Keratinocyte (primary cell): Measurements from ENCODE around the gene SKI. TPM values are rescaled to one million over a fixed set of nuclear protein-coding genes. Genes with fewer than 3 reads are reported as not detected.

Experiments used
- DNase-seq: peaks from one replicate; pipeline ENCODE4 v3.0.0-alpha.2; 2011; ENCODE audit warnings: low read depth, missing footprints, low spot score
- FAIRE-seq: peaks from 2 replicates; lab custom pipeline; 2011; peaks lifted over from hg19 to GRCh38; lab: Jason Lieb, UNC
- H2AFZ ChIP-seq: 2 replicates; pipeline ENCODE4 v1.6.0; 2012; ENCODE audit warnings: low read length, control low read depth, inconsistent platforms; ENCODE audit not compliant: control insufficient read depth
- H3K27ac ChIP-seq: 2 replicates; pipeline ENCODE4 v1.5.1; 2011; ENCODE audit warnings: low read length; ENCODE audit not compliant: control insufficient read depth, insufficient read depth
- H3K27me3 ChIP-seq: 3 replicates; pipeline ENCODE4 v1.6.0; 2011; ENCODE audit warnings: low read length; ENCODE audit not compliant: control insufficient read depth, insufficient read depth; ENCODE audit errors: extremely low read depth
- H3K36me3 ChIP-seq, 2 experiments: 2 replicates in 1 of 2; 3 replicates in 1 of 2; pipeline ENCODE4 v1.5.1; 2011; ENCODE audit warnings: low read length in 2 of 2, mild to moderate bottlenecking in 1 of 2; ENCODE audit not compliant: control insufficient read depth in 2 of 2, insufficient read depth in 2 of 2; ENCODE audit errors: extremely low read depth in 1 of 2
- H3K4me1 ChIP-seq: 3 replicates; pipeline ENCODE4 v1.5.1; 2011; ENCODE audit warnings: low read length; ENCODE audit not compliant: control insufficient read depth, insufficient read depth; ENCODE audit errors: extremely low read depth
- H3K4me2 ChIP-seq: 3 replicates; pipeline ENCODE4 v1.6.0; 2011; ENCODE audit warnings: low read depth, low read length; ENCODE audit not compliant: control insufficient read depth, insufficient read depth; ENCODE audit errors: extremely low read depth
- H3K4me3 ChIP-seq, 3 experiments: fragments of 200-600 bp in 1 of 3; sonication (generic) in 1 of 3; 2 replicates in 2 of 3; 3 replicates in 1 of 3; pipeline ENCODE4 v1.5.1; 2011 to 2016; ENCODE audit warnings: low read length in 3 of 3, mild to moderate bottlenecking in 3 of 3, control low read depth in 2 of 3, inconsistent platforms in 1 of 3, low read depth in 1 of 3, mixed read lengths in 1 of 3, mixed run types in 1 of 3, moderate library complexity in 1 of 3; ENCODE audit not compliant: control insufficient read depth in 2 of 3, insufficient read depth in 2 of 3; ENCODE audit errors: extremely low read depth in 1 of 3
- H3K79me2 ChIP-seq: 2 replicates; pipeline ENCODE4 v1.6.0; 2012; ENCODE audit warnings: low read length; ENCODE audit not compliant: control insufficient read depth, insufficient read depth
- H3K9ac ChIP-seq: 3 replicates; pipeline ENCODE4 v1.6.0; 2011; ENCODE audit warnings: low read length; ENCODE audit not compliant: control insufficient read depth, insufficient read depth; ENCODE audit errors: extremely low read depth
- H3K9me1 ChIP-seq: 3 replicates; pipeline ENCODE4 v1.6.0; 2011; ENCODE audit warnings: low read length; ENCODE audit not compliant: control insufficient read depth, insufficient read depth; ENCODE audit errors: extremely low read depth
- H3K9me3 ChIP-seq: 2 replicates; pipeline ENCODE4 v1.5.1; 2012; ENCODE audit warnings: low read depth, low read length; ENCODE audit not compliant: control insufficient read depth
- H4K20me1 ChIP-seq: 3 replicates; pipeline ENCODE4 v1.6.0; 2011; ENCODE audit warnings: low read length; ENCODE audit not compliant: control insufficient read depth, insufficient read depth; ENCODE audit errors: extremely low read depth
- CTCF ChIP-seq, 3 experiments: IDR thresholded peaks in 1 of 3; conservative IDR thresholded peaks in 1 of 3; optimal IDR thresholded peaks in 1 of 3; 2 replicates in 2 of 3; 3 replicates in 1 of 3; pipeline versions ENCODE3 to v1.5.1; 2011; ENCODE audit warnings: low read length in 3 of 3, mild to moderate bottlenecking in 3 of 3, moderate library complexity in 2 of 3, control low read depth in 1 of 3, inconsistent platforms in 1 of 3; ENCODE audit not compliant: insufficient read depth in 2 of 3; ENCODE audit errors: extremely low read depth in 1 of 3
- EZH2 ChIP-seq: IDR thresholded peaks from one replicate; pipeline ENCODE4 v1.6.1; 2012; ENCODE audit warnings: inconsistent platforms, mild to moderate bottlenecking, low read length, moderate library complexity
- dilution Hi-C: fragments of 300-500 bp; cut with MboI; formaldehyde crosslinking; loops from one replicate; pipeline ENCODE4 v1.7.0; 2020; ENCODE audit warnings: low sequenced_read_pairs; ENCODE audit not compliant: extremely low pct_ligation_motif_present
- polyA plus RNA-seq, 5 experiments: library from polyadenylated mRNA; depleted of rRNA in 3 of 5; stranded (reverse) in 3 of 5; stranded (forward) in 1 of 5; unstranded in 1 of 5; fragments of >200 nt; gene quantifications; 1 replicate in 1 of 5; 2 replicates in 3 of 5; 3 replicates in 1 of 5; pipeline versions ENCODE4 v1.2.1 to v1.2.3, GENCODE V29; 2011 to 2012; ENCODE audit warnings: missing spikeins in 2 of 5, low read depth in 1 of 5, low replicate concordance in 1 of 5

The SKI gene
- polyA plus RNA-seq, 1 donor (not counting 4 experiments of a cell fraction or from before 2014, with no cell fraction given): 4.8 TPM

GRCh38 chr1:2327841-2328240, 99.7 kb downstream of the SKI start:
- Histone ChIP-seq H3K9me1 (no peaks in the 10 kb centered on the region), H3K36me3 (no peaks in the 10 kb centered on the region), H3K9ac (no peak overlapping the region), H3K4me3 (no peak overlapping the region), H3K27me3 (peaks cover 36% of the 10 kb centered on the region), H4K20me1 (no peaks in the 10 kb centered on the region), H3K79me2 (no peaks in the 10 kb centered on the region), H3K4me1 (peaks cover 4% of the 10 kb centered on the region), H3K27ac (no peak overlapping the region), H3K9me3 (no peaks in the 10 kb centered on the region), H2AFZ (no peak overlapping the region), H3K4me2 (no peak overlapping the region)
- TF ChIP-seq CTCF (optimal IDR thresholded peaks at IDR 0.05 in 1 of 3, IDR thresholded peaks at IDR 0.05 in 1 of 3, conservative IDR thresholded peaks at IDR 0.05 in 1 of 3; ENCODE audit: extremely low read depth in 1 of 3, insufficient read depth in 2 of 3, low read length in 3 of 3) (no peak), EZH2 (no peak)
- dilution Hi-C loops: no loop called here
- no peak for FAIRE-seq
- DNase-seq: no peak

GRCh38 chr1:2328676-2329455, 100.7 kb downstream of the SKI start:
- TF ChIP-seq CTCF (optimal IDR thresholded peaks at IDR 0.05 in 1 of 3, IDR thresholded peaks at IDR 0.05 in 1 of 3, conservative IDR thresholded peaks at IDR 0.05 in 1 of 3; ENCODE audit: extremely low read depth in 1 of 3, insufficient read depth in 2 of 3, low read length in 3 of 3) (no peak), EZH2 (no peak)

More at GRCh38 chr1:2328676-2329455, 100.7 kb downstream of the SKI start:
- H3K27me3 ChIP-seq: peaks cover 31% of the 10 kb centered on the region
- H3K27ac ChIP-seq: no peak overlapping the region
- no peaks in the 10 kb centered on the region for H4K20me1 ChIP-seq
- no peak overlapping the region for H3K4me2 ChIP-seq
- dilution Hi-C loops: no loop called here
- no peaks in the 10 kb centered on the region for H3K36me3 ChIP-seq
- no peaks in the 10 kb centered on the region for H3K79me2 ChIP-seq
- no peaks in the 10 kb centered on the region for H3K9me3 ChIP-seq
- no peak overlapping the region for H3K4me3 ChIP-seq
- H3K4me1 ChIP-seq: peaks cover 4% of the 10 kb centered on the region
- H3K9ac ChIP-seq: no peak overlapping the region
- H3K9me1 ChIP-seq: no peaks in the 10 kb centered on the region
- DNase-seq: no peak
- H2AFZ ChIP-seq: no peak overlapping the region
- FAIRE-seq: no peak
